ENCODE data around the gene FADS2. TPM values are rescaled to one million over a fixed set of nuclear protein-coding genes. Genes with fewer than 3 reads are reported as not detected.

Gene FADS2
- total and polyA plus RNA-seq, 2 of the 13 experiments (the other 11 are each of a cell fraction or from before 2014, with no cell fraction given): 90.1 to 124 TPM

DNA sequence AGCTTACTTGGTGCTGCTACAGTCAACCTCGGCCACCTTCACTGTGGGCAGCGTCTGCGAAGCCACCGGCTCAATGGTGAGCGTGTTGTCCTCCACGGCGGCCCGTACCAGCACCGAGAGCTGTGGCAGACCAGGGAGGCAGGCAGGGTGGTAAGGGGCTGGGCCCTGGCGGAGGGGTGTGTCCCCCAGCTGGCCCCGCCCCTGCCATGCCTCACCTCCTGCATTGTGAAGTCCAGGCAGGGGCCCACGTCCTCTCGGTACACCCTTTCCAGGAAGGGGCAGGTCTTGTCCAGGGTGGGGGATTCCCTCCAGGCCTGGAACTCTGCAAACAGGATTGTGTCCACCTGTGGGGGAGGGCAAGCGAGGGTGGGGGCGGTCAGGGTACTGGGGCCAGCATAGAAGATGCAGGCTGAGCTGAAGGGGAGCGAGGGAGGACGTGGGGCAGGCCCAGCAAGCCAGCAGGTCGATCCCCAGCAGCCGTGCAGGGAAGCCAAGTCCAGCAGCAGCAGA is 76.5 kb downstream of the FADS2 start (continued):
- TF ChIP-seq, protein P1, sequence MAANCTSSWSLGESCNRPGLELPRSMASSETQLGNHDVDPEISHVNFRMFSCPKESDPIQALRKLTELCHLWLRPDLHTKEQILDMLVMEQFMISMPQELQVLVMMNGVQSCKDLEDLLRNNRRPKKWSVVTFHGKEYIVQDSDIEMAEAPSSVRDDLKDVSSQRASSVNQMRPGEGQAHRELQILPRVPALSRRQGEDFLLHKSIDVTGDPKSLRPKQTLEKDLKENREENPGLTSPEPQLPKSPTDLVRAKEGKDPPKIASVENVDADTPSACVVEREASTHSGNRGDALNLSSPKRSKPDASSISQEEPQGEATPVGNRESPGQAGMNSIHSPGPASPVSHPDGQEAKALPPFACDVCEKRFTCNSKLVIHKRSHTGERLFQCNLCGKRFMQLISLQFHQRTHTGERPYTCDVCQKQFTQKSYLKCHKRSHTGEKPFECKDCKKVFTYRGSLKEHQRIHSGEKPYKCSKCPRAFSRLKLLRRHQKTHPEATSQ (CRISPR knock-in tag; IDR thresholded peaks at IDR 0.05; ENCODE audit: borderline replicate concordance): no peak
- TF ChIP-seq PAX8 (CRISPR knock-in tag; IDR thresholded peaks at IDR 0.05; ENCODE audit: borderline replicate concordance) (peak; percentile 67; the same call in 1 of the 2 replicates), ZNF33B (CRISPR knock-in tag; IDR thresholded peaks at IDR 0.05) (no peak), TCF12 (IDR thresholded peaks at IDR 0.05) (no peak), TCF12 (CRISPR knock-in tag; IDR thresholded peaks at IDR 0.05) (no peak), TGIF2 (CRISPR knock-in tag; IDR thresholded peaks at IDR 0.05) (no peak), RORA (CRISPR knock-in tag; IDR thresholded peaks at IDR 0.05) (no peak), ESRRA (CRISPR knock-in tag; IDR thresholded peaks at IDR 0.05; ENCODE audit: low read depth) (peak; percentile 38; the same call in 1 of the 2 replicates), ZNF567 (CRISPR knock-in tag; IDR thresholded peaks at IDR 0.05; ENCODE audit: borderline replicate concordance) (peak; percentile 76; the same call in 1 of the 2 replicates), CREB1 (IDR thresholded peaks at IDR 0.05) (no peak), CREB1 (CRISPR knock-in tag; IDR thresholded peaks at IDR 0.05) (no peak), TBX2 (CRISPR knock-in tag; IDR thresholded peaks at IDR 0.05; ENCODE audit: borderline replicate concordance) (peak; percentile 69; the same call in 1 of the 2 replicates), FOXO1 (CRISPR knock-in tag; IDR thresholded peaks at IDR 0.05) (no peak), TBX3 (IDR thresholded peaks at IDR 0.05; ENCODE audit: borderline replicate concordance) (no peak), REXO4 (CRISPR knock-in tag; IDR thresholded peaks at IDR 0.05; ENCODE audit: borderline replicate concordance) (no peak), ZNF619 (CRISPR knock-in tag; IDR thresholded peaks at IDR 0.05) (no peak; the same call in 1 of the 2 replicates), SKI (IDR thresholded peaks at IDR 0.05; ENCODE audit: partially characterized antibody) (no peak), ISX (CRISPR knock-in tag; conservative IDR thresholded peaks at IDR 0.05) (no peak), TP53 (CRISPR knock-in tag; conservative IDR thresholded peaks at IDR 0.05) (no peak)
- TF ChIP-seq, protein P2, sequence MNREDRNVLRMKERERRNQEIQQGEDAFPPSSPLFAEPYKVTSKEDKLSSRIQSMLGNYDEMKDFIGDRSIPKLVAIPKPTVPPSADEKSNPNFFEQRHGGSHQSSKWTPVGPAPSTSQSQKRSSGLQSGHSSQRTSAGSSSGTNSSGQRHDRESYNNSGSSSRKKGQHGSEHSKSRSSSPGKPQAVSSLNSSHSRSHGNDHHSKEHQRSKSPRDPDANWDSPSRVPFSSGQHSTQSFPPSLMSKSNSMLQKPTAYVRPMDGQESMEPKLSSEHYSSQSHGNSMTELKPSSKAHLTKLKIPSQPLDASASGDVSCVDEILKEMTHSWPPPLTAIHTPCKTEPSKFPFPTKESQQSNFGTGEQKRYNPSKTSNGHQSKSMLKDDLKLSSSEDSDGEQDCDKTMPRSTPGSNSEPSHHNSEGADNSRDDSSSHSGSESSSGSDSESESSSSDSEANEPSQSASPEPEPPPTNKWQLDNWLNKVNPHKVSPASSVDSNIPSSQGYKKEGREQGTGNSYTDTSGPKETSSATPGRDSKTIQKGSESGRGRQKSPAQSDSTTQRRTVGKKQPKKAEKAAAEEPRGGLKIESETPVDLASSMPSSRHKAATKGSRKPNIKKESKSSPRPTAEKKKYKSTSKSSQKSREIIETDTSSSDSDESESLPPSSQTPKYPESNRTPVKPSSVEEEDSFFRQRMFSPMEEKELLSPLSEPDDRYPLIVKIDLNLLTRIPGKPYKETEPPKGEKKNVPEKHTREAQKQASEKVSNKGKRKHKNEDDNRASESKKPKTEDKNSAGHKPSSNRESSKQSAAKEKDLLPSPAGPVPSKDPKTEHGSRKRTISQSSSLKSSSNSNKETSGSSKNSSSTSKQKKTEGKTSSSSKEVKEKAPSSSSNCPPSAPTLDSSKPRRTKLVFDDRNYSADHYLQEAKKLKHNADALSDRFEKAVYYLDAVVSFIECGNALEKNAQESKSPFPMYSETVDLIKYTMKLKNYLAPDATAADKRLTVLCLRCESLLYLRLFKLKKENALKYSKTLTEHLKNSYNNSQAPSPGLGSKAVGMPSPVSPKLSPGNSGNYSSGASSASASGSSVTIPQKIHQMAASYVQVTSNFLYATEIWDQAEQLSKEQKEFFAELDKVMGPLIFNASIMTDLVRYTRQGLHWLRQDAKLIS (CRISPR knock-in tag; IDR thresholded peaks at IDR 0.05): no peak
- TF ChIP-seq, protein P3, sequence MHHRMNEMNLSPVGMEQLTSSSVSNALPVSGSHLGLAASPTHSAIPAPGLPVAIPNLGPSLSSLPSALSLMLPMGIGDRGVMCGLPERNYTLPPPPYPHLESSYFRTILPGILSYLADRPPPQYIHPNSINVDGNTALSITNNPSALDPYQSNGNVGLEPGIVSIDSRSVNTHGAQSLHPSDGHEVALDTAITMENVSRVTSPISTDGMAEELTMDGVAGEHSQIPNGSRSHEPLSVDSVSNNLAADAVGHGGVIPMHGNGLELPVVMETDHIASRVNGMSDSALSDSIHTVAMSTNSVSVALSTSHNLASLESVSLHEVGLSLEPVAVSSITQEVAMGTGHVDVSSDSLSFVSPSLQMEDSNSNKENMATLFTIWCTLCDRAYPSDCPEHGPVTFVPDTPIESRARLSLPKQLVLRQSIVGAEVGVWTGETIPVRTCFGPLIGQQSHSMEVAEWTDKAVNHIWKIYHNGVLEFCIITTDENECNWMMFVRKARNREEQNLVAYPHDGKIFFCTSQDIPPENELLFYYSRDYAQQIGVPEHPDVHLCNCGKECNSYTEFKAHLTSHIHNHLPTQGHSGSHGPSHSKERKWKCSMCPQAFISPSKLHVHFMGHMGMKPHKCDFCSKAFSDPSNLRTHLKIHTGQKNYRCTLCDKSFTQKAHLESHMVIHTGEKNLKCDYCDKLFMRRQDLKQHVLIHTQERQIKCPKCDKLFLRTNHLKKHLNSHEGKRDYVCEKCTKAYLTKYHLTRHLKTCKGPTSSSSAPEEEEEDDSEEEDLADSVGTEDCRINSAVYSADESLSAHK (CRISPR knock-in tag; IDR thresholded peaks at IDR 0.05; ENCODE audit: borderline replicate concordance): no peak
- TF ChIP-seq, protein P4, sequence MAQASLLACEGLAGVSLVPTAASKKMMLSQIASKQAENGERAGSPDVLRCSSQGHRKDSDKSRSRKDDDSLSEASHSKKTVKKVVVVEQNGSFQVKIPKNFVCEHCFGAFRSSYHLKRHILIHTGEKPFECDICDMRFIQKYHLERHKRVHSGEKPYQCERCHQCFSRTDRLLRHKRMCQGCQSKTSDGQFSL (CRISPR knock-in tag; IDR thresholded peaks at IDR 0.05): no peak
- TF ChIP-seq, protein P5, sequence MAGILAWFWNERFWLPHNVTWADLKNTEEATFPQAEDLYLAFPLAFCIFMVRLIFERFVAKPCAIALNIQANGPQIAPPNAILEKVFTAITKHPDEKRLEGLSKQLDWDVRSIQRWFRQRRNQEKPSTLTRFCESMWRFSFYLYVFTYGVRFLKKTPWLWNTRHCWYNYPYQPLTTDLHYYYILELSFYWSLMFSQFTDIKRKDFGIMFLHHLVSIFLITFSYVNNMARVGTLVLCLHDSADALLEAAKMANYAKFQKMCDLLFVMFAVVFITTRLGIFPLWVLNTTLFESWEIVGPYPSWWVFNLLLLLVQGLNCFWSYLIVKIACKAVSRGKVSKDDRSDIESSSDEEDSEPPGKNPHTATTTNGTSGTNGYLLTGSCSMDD (CRISPR knock-in tag; IDR thresholded peaks at IDR 0.05): no peak

Data from HepG2 (cell line).